Osteocyte (in vitro differentiated cells): ENCODE data around the gene CADPS. TPM values are rescaled to one million over a fixed set of nuclear protein-coding genes. Genes with fewer than 3 reads are reported as not detected.

Experiments used
- DNase-seq: peaks from one replicate; pipeline ENCODE4 v3.0.0; 2021; ENCODE audit warnings: mixed read lengths; ENCODE audit not compliant: unreplicated experiment; ENCODE audit errors: extremely low spot score
- H3K27ac Mint-ChIP-seq: one replicate; pipeline ENCODE4 v1.8.0; 2021; ENCODE audit warnings: mild to moderate bottlenecking, mixed read lengths; ENCODE audit not compliant: unreplicated experiment
- H3K27me3 Mint-ChIP-seq: one replicate; pipeline ENCODE4 v1.8.0; 2021; ENCODE audit warnings: mixed read lengths; ENCODE audit not compliant: unreplicated experiment
- H3K36me3 Mint-ChIP-seq: one replicate; pipeline ENCODE4 v1.8.0; 2021; ENCODE audit warnings: mixed read lengths; ENCODE audit not compliant: unreplicated experiment
- H3K4me1 Mint-ChIP-seq: one replicate; pipeline ENCODE4 v1.8.0; 2021; ENCODE audit warnings: mixed read lengths; ENCODE audit not compliant: unreplicated experiment
- H3K4me3 Mint-ChIP-seq: one replicate; pipeline ENCODE4 v1.8.0; 2021; ENCODE audit warnings: mild to moderate bottlenecking, moderate library complexity, mixed read lengths; ENCODE audit not compliant: unreplicated experiment
- H3K9me3 Mint-ChIP-seq: one replicate; pipeline ENCODE4 v1.8.0; 2021; ENCODE audit warnings: mixed read lengths; ENCODE audit not compliant: unreplicated experiment
- total RNA-seq: library from RNA; stranded (reverse); gene quantifications from 2 replicates; pipeline ENCODE4 v1.2.1, GENCODE V29; 2021
- TF ChIP-seq, protein P1 (sequence below): fragments of 200-600 bp; sonication (generic); IDR thresholded peaks from 2 replicates; pipeline ENCODE4 v1.5.0; 2021; ENCODE audit warnings: antibody characterized with exemption, mild to moderate bottlenecking, moderate library complexity

CADPS gene
- total RNA-seq, 1 donor from 2014 or later: not detected

- Mint-ChIP-seq H3K4me3 (no peak overlapping the region), H3K27me3 (peaks cover 6% of the 10 kb centered on the region), H3K4me1 (peaks cover 6% of the 10 kb centered on the region), H3K36me3 (no peaks in the 10 kb centered on the region), H3K27ac (no peak overlapping the region), H3K9me3 (no peaks in the 10 kb centered on the region)
- no peak for DNase-seq
- TF ChIP-seq, protein P1, sequence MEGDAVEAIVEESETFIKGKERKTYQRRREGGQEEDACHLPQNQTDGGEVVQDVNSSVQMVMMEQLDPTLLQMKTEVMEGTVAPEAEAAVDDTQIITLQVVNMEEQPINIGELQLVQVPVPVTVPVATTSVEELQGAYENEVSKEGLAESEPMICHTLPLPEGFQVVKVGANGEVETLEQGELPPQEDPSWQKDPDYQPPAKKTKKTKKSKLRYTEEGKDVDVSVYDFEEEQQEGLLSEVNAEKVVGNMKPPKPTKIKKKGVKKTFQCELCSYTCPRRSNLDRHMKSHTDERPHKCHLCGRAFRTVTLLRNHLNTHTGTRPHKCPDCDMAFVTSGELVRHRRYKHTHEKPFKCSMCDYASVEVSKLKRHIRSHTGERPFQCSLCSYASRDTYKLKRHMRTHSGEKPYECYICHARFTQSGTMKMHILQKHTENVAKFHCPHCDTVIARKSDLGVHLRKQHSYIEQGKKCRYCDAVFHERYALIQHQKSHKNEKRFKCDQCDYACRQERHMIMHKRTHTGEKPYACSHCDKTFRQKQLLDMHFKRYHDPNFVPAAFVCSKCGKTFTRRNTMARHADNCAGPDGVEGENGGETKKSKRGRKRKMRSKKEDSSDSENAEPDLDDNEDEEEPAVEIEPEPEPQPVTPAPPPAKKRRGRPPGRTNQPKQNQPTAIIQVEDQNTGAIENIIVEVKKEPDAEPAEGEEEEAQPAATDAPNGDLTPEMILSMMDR: no peak
Measured at GRCh38 chr3:62592408-62592807, 282.8 kb downstream of the CADPS start.

- peaks cover 6% of the 10 kb centered on the region for H3K27me3 Mint-ChIP-seq
- H3K27ac Mint-ChIP-seq: no peak overlapping the region
- no peaks in the 10 kb centered on the region for H3K9me3 Mint-ChIP-seq
- no peak for DNase-seq
- no peak overlapping the region for H3K4me3 Mint-ChIP-seq
- TF ChIP-seq, protein P1: no peak
- H3K36me3 Mint-ChIP-seq: no peaks in the 10 kb centered on the region
- peaks cover 19% of the 10 kb centered on the region for H3K4me1 Mint-ChIP-seq
Measured at GRCh38 chr3:62589078-62589477, 286.1 kb downstream of the CADPS start.

DNA sequence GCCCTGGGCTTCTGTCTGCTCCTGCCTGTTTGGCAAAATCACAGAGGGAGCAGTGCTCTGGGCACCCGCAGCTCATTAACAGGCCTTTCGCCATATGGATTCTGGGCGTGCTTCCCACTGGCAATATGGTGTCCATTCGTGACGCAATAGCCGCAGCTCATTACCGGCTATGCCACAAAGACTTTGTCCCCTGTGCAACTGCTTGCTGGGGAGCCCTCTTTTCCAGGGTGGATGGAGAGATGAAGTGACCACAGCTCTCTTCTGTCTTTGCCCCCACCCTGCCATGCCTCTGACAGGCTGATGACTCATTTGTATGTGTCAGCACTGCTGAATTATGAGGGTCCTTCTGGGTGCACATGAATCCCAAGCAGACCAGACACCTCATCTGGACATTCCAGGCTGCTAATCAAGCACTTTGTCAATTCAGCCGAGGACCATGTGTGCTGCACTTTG lies 287.6 kb downstream of the CADPS start:
- DNase-seq: no peak
- Mint-ChIP-seq H3K27me3 (peaks cover 6% of the 10 kb centered on the region), H3K36me3 (no peaks in the 10 kb centered on the region), H3K27ac (no peak overlapping the region), H3K4me1 (peaks cover 19% of the 10 kb centered on the region), H3K9me3 (no peaks in the 10 kb centered on the region), H3K4me3 (no peak overlapping the region)
- TF ChIP-seq, protein P1: no peak

DNA sequence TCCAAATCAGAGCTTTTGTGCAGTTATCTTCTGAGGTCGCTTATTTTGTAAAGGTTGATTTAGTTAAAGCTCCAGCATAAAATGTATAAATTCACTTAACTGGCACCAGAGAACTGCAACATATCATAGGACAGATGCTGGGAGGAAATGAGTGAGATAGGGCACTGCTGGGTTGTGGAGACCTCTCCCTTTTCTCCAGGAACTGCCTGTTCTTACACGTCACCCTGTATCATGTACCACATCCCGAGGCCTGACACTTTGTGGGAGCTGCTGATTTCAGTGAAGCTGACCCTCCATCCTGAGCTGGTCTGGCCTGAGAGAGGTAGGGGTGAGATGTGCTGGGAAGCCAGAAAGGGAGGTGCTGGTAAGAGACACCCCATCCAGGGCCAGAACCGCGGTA lies 288.0 kb downstream of the CADPS start:
- H3K4me3 Mint-ChIP-seq: no peak overlapping the region
- no peaks in the 10 kb centered on the region for H3K36me3 Mint-ChIP-seq
- DNase-seq: no peak
- H3K27ac Mint-ChIP-seq: no peak overlapping the region
- no peaks in the 10 kb centered on the region for H3K9me3 Mint-ChIP-seq
- H3K27me3 Mint-ChIP-seq: peaks cover 4% of the 10 kb centered on the region
- TF ChIP-seq, protein P1: no peak
- peaks cover 19% of the 10 kb centered on the region for H3K4me1 Mint-ChIP-seq

DNA sequence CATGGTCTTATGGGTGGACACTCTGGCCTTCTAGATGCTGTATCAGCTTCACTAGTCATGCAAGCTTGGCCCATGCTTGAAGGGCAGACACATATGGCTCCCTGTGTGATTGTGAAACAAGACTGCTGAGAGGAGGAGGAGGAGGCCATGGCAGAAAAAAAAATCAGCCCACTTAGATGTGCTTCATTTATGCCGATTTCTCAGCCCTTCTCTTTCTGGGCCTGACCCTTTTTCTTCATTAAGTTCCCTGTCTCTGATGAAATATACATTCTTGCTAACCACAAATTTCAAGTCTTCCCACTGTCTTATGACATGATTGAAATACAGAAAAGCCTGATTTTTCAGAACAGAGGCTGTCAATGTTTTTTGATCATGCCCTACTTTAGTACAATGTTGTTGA lies 288.9 kb downstream of the CADPS start:
- no peak overlapping the region for H3K4me3 Mint-ChIP-seq
- DNase-seq: no peak
- H3K4me1 Mint-ChIP-seq: peaks cover 19% of the 10 kb centered on the region
- no peak overlapping the region for H3K27ac Mint-ChIP-seq
- peaks cover 4% of the 10 kb centered on the region for H3K27me3 Mint-ChIP-seq
- no peaks in the 10 kb centered on the region for H3K9me3 Mint-ChIP-seq
- TF ChIP-seq, protein P1: no peak
- no peaks in the 10 kb centered on the region for H3K36me3 Mint-ChIP-seq
